ENCODE measurements around the gene EXOG.

EXOG gene, protein sequence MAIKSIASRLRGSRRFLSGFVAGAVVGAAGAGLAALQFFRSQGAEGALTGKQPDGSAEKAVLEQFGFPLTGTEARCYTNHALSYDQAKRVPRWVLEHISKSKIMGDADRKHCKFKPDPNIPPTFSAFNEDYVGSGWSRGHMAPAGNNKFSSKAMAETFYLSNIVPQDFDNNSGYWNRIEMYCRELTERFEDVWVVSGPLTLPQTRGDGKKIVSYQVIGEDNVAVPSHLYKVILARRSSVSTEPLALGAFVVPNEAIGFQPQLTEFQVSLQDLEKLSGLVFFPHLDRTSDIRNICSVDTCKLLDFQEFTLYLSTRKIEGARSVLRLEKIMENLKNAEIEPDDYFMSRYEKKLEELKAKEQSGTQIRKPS

GRCh38 chr3:38496131-38496910 lies at the start of gene EXOG:
TSS of gene EXOG (plus strand) at chr3:38496340. CDS start at chr3:38496368, 28 bp downstream.
- peak; percentile 95 for DNase-seq

DNA sequence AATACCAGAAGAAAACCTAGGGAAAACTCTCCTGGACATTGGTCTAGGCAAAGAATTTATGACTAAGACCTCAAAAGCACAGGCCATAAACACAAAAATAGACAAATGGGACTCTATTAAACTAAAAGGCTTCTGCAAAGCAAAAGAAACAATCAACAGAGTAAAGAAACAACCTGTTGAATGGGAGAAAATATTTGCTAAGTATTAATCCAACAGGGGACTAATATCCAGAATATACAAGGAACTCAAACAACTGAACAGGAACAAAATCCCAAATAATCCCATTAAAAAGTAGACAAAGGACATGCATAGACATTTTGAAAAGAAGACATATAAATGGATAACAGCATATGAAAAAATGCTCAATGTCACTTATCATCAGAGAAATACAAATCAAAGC lies 49.3 kb upstream of the EXOG start:
- no peak for DNase-seq

DNA sequence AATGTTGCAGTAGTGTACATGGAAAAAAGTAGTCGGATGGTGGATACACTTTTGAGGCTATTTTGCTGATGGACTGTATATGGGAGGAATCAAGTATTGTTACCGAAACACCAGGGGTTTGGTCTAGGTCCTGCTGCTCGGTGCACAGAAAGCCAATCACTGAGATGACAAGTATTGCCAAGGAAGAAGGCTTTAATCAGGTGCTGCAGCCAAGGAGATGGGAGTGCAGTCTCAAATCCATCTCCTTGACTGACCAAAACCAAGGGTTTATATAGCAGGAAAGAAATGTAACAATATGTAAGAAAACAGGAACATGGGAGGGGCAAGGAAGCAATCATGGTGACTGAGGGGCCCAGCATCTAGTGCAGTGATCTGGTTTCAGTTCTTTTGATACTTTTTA lies 45.3 kb upstream of the EXOG start:
- DNase-seq, result no peak

DNA sequence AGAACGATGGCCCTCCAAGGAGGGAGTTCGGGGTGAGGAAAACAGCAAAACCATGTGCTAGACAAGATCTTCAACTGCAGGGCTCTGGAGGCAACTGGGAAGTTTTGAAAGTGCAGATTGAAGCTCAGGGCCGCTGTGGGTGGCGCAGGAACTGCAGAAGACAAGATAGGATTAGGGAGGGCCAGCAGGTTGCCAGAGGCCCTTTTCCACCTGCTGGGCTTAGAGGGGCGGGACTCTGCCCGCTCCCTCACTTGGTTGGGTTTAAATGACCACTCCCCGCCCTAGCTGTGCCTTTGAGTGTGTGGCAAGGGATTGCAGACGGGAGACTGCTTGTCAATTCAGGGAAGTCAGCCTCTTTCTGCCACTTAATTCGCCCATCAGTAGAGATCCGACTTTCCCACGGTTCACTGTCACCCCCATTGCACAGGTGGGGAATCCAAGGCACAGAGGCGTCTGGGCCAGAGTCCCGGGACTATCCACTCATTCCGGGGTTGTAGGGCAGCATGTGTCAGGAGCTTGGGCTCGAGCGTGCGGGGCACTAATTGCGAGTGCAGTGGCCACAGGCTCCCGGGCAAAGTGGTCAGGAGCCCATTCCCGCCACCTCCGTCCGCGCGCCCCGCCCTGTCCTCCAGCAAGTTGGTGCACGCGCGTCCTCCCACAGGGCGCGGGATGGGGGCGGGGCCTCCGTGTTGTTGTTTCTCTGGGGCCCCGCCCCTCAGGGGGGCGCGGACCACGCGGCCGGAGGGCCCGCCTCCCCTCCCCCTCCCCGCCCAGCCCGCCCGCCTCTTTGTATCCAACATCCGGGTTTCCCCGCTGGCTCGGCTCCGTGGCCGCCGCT lies 42.8 kb upstream of the EXOG start, which contains the start of gene ACVR2B:
Gene ACVR2B (plus strand): TSS at position 816 of the 838 bp plus-strand sequence. CDS start 433 bp downstream, outside the sequence.
- peak; percentile 76 for DNase-seq

- no peak for DNase-seq
These were observed 42.3 kb upstream of the EXOG start for GRCh38 chr3:38453913-38454177.

DNA sequence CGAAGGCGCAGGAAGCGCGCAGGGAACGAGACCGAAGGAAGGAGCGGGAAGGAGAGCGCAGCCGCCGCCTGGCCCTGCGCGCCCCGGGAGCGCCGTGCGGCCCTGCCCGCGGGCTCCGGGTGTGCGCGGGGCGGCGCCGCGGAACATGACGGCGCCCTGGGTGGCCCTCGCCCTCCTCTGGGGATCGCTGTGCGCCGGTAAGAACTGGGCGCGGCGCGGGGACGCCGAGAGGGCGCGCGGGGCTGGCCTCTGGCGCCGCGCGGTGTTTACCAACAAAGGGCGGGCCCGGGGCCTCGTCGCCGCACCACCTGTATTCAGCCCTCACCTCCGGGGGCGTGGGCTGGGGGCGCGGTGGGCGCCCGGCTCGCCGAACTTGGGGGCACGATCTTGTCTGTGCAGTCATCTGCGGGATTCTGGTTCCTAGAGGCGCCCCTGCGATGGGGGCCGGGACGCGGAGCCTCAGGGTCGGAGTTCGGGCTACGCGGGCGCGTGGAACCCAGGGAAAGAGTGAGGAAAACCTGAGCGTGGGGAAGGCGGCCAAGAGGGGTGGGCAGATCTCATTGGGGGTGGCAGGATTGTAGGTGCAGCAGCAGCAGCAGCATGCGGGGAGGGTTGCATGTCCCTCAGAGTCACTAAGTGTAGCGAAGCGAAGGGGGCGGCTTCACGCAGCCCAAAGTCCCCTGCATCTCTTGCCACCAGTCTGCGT lies 41.8 kb upstream of the EXOG start:
- peak; percentile 34 for DNase-seq

DNA sequence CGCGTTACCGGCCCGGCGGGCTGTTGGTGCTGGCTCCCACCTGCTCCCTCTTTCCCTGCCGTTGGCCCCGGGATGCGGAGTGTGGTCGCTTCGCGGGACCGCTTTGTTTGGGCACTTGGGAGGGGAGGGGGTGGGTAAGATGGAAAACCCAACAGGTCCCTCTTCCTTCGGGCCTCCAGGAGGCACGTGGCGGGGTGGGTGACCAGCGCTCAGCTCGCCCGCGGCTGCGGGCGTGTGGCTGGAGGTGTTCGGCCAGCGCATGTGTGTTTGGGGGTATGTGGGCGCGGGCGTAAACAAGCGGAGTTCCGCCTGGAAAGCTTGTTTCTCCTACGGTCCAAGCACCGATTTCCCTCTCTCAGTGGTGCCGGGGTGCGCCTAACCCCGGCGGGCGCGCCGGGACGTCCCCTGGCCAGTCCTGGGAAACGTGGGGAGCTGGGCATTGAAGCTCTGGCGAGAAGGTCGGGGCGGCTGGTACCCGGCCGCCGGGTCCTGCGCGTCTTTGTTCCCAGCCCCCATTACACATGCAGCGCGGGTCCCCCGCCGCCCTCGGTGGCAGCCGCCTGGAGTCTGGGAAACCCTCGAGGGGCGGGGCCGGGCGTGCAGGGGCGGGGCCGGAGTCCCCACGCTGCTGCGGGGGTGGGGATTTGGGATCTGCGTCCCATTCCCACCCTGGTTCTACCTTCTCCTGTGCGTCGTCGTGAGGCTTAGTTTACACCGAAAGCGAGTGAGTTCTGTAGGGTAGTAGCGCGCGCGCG lies 41.1 kb upstream of the EXOG start:
- peak; percentile 39 for DNase-seq

DNA sequence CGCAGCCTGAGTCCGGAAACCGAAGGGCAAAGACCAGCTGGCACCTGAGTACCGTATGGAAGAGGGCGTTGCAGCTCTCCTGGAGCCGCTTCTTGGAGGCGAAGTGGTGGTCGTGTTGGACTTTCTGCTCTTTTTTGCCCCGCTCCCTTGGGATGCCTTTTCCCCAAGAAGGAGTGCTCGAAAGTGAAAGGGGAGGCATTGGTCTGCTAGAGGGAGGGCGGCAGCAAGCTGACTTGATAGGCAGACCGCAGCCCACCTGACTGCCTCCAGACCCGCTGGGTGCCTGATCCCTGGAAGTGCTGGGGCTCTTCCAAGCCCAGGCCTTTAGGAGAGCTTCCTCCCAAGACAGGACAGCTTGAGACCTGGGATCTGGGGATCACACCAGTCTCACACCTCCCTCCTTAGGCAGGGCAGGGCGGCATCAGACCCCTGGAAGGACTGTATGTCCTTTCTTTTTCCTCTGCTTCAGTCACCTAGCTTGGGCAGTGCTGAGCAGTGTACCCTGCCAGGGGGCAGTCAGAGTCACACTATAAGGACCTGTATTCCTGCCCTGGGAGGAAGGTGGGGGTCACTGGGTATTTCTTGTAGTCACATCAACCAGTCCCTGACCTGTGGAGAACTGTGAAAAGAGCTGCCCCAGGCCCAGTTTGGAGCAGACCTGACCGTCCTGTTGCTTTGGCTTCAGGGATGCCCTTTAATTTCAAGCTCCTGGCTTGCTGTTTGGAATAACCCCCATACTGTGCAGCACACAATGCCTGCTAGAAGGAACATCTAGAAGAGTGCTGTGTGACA lies 40.3 kb upstream of the EXOG start:
- DNase-seq, result no peak

- DNase-seq, result no peak
These were observed 38.8 kb upstream of the EXOG start for GRCh38 chr3:38457111-38458003.

DNA sequence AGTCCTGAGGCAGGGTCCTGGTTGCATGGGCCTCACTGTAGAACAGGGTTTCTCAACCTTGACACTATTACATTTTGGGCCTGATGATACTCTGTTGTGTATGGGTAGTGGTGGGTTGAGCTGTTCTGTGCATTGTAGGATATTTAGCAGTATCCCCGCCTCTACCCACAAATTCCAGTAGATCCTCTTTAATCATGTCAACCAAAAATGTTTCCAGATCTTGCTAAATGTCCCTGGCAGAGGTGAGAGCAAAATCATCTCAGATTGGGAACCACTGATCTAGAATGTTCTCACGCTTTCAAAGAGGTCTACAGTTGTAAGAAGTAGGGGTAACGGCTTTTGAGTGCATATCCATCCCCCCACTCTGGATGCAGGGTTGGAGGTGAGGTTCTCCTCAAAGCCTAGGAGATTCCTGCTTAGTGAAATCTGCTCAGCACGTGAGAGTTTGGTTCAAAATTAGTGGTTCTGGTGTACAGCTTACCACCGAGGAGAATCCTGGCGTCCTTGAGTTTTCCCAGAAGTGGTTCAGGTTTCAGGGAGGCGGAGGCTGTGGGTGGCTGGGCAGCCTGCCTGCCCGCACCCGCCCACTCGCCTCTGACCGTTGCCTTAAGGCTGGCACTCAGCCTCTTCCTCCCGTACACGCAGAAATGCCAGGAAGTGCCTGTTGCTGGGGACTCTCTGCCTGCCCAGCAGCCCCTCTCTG lies 37.2 kb upstream of the EXOG start:
- DNase-seq, result no peak

DNA sequence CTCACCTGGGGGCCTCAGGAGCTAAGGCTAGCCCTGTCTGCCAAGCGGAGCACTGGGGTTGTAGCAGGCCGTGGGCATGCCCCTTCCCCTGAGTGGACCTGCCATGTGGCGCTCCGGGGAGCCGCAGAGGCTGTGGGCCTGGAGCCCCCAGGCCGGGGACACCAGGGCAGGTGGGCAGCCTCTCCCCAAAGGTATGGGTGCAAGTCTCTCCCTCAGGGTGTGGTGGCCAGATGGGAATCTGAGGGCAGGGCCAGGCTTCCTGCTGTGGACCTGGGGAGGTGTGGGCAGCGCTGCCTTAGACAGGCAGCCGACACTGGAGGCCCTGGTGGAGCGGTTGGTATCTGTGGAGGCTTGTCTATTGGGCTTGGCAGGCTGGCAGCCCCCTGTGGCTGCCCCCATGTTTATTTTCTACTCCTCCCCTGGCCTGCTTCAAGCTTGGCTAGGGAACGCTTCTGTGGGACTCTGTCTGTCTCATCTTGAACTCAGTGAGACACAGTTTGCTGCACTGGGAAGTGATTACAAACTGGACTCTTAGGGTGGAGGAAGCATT lies 36.6 kb upstream of the EXOG start:
- no peak for DNase-seq

- DNase-seq, result no peak
These were observed 35.5 kb upstream of the EXOG start for GRCh38 chr3:38460377-38461270.

- DNase-seq, result no peak
These were observed 30.5 kb upstream of the EXOG start for GRCh38 chr3:38465588-38466154.

DNA sequence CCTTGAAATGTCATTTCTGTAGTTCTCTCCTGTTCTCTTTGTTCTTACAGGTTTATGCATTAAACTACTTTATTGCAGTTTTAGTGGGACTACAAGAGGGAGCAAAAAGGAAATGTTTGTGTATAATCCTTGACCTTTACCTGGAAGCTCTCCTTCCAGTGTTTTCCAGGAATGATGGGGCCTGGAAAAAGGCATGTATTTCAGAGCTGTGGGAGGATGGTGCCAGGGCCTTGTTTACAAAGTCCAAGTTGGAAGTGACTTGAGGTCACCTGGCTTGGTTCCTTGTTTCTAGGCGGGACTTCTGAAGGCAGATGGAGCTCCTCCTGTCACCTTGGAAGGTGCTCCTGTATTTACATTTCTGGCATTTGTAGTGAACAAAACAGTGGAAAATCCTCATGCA lies 27.4 kb upstream of the EXOG start:
- DNase-seq, result no peak

- DNase-seq, result no peak
These were observed 26.3 kb upstream of the EXOG start for GRCh38 chr3:38469852-38470251.

- DNase-seq, result no peak
These were observed 24.8 kb upstream of the EXOG start for GRCh38 chr3:38471260-38471857.

DNA sequence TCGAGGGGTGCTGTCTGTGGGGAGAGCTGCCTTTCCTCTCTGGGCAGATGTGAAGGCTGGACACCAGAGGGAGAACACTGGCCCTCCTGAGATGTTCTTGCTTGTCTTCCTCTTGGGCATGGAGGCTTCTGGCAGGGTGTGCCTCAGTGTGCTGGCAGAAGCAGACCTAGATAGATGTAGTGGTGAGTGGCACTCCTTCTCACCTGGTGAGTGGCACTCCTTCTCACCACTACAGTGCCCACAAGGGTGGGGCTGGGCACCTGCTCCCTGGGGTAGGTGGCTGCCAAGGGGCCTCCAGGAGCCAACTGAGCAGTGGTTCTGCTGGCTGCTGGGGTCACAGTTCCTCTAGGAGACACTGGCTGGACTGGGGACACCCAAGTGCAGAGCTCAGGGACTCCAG lies 23.8 kb upstream of the EXOG start:
- DNase-seq, result no peak
